SK-N-SH (cell line): ENCODE results near the gene LRRC37B.
"Not testable (repeated sequence)": the region's sequence is repeated elsewhere in the genome, so short reads cannot be mapped to it uniquely, and the experiment has no call there.

Experiments
- EZH2phosphoT487 ChIP-seq: fragments of 200-600 bp; sonication (generic); IDR thresholded peaks from 2 replicates; pipeline ENCODE4 v1.6.1; 2017; ENCODE audit warnings: low read depth, mixed run types, mild to moderate bottlenecking, antibody characterized with exemption, moderate library complexity, borderline replicate concordance
- RAD21 ChIP-seq: IDR thresholded peaks from 2 replicates; pipeline ENCODE4 v1.6.1; 2012; ENCODE audit warnings: mild to moderate bottlenecking, low read length
- TAF1 ChIP-seq: IDR thresholded peaks from 2 replicates; pipeline ENCODE4 v1.6.1; 2012; ENCODE audit warnings: low read depth, mild to moderate bottlenecking, low read length, moderate library complexity, borderline replicate concordance

- not testable (repeated sequence) for TF ChIP-seq RAD21, EZH2phosphoT487, TAF1
These were observed 49.3 kb downstream of the LRRC37B start for GRCh38 chr17:32056500-32056899.
